Activated T-cell treated with anti-CD3 and anti-CD28 coated beads, Interleukin-2, amount 50 U/mL, for 1 hour (primary cell): Measurements from ENCODE around the gene IDUA.
"Not testable (repeated sequence)": the region's sequence is repeated elsewhere in the genome, so short reads cannot be mapped to it uniquely, and the experiment has no call there.

Source experiments
- DNase-seq: peaks from one replicate; pipeline ENCODE4 v3.0.0-alpha.2; 2020

The IDUA gene

GRCh38 chr4:988726-989721 lies 2.2 kb downstream of the IDUA start:
- no peak for DNase-seq

GRCh38 chr4:989722-990471 lies 3.1 kb downstream of the IDUA start:
- no peak for DNase-seq

- DNase-seq: no peak
Observed at GRCh38 chr4:990746-991367, 4.0 kb downstream of the IDUA start.

GRCh38 chr4:991451-992296 lies 4.8 kb downstream of the IDUA start:
- no peak for DNase-seq

- DNase-seq: no peak
Observed at GRCh38 chr4:992297-993110, 5.7 kb downstream of the IDUA start.

- no peak for DNase-seq
Observed at GRCh38 chr4:993111-994029, 6.5 kb downstream of the IDUA start, which contains the start of gene SLC26A1. SLC26A1 (minus strand) TSS chr4:993404; CDS start chr4:991703, 1,701 bp downstream.

GRCh38 chr4:995311-996026 lies 8.6 kb downstream of the IDUA start:
- no peak for DNase-seq

- no peak for DNase-seq
Observed at GRCh38 chr4:996030-996996, 9.5 kb downstream of the IDUA start.

GRCh38 chr4:996997-997374 lies 10.1 kb downstream of the IDUA start:
- DNase-seq: no peak

- no peak for DNase-seq
Observed at GRCh38 chr4:997375-998071, 10.7 kb downstream of the IDUA start.

GRCh38 chr4:998096-998691 lies 11.3 kb downstream of the IDUA start:
- DNase-seq: no peak

- not testable (repeated sequence) for DNase-seq
Observed at GRCh38 chr4:999240-999863, 12.5 kb downstream of the IDUA start.

GRCh38 chr4:999882-1000425 lies 13.1 kb downstream of the IDUA start:
- DNase-seq: no peak

- DNase-seq: no peak
Observed at GRCh38 chr4:1000686-1001260, 13.9 kb downstream of the IDUA start.

GRCh38 chr4:1001561-1002130 lies 14.8 kb downstream of the IDUA start:
- DNase-seq: no peak

- DNase-seq: no peak
Observed at GRCh38 chr4:1002131-1002630, 15.3 kb downstream of the IDUA start.
